HL-60/S4 (cell line): ENCODE results near the gene PILRB.
"Not testable (repeated sequence)": the region's sequence is repeated elsewhere in the genome, so short reads cannot be mapped to it uniquely, and the experiment has no call there.

ENCODE experiments used
- in situ Hi-C: fragments of 300-500 bp; cut with MboI; formaldehyde crosslinking; loops from 2 replicates; pipeline ENCODE4 v1.14.3; 2022; ENCODE audit warnings: low sequenced_read_pairs

PILRB gene

DNA sequence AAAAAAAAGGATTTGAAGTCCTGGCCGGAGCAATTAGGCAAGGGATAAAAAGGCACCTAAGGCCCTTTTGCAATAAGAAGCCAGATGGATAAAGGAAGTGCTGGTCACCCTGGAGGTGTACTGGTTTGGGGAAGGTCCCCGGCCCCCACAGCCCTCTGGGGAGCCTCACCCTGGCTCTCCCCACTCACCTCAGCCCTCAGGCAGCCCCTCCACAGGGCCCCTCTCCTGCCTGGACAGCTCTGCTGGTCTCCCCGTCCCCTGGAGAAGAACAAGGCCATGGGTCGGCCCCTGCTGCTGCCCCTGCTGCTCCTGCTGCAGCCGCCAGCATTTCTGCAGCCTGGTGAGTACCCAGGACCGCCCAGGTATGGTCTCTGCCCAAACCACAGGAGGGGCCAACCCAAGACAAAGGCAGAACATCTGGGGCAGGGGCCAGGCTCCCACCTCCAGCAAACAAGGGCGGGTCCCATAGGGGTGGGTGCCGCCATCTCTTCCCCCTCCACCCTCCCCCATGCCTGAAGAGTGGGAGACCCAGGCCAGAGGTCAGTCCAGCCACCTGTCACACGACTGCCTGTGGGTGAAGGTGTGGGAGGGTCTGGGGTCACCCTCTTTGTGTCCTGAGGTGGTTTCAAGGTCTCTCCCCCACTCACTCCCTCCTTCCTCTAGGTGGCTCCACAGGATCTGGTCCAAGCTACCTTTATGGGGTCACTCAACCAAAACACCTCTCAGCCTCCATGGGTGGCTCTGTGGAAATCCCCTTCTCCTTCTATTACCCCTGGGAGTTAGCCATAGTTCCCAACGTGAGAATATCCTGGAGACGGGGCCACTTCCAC, at the start of gene PILRB:
TSS of gene PILRB (plus strand) at position 91 of the 830 bp plus-strand sequence. CDS start at position 277, 186 bp downstream.
- in situ Hi-C loops, result no loop called here

DNA sequence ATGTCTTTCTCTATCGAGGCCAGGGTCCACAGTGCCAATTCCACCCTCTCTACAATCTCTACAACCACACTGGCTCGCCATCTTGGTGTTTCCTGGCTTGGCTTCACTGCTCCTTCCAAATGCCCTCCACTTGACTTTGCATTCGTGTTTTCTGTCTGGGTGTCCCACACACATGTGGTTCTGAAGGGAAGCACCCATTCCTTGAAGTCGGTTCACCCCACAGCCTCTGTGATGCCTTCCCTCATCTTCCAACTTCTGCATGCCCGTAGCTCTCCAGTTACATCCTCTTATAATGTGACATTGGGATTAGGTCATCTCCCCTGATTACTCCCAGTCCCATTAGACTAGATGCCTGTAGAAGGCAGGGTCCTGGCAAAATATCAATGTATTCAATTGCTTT, 39.6 kb upstream of the PILRB start:
- in situ Hi-C loops, result not testable (repeated sequence)

DNA sequence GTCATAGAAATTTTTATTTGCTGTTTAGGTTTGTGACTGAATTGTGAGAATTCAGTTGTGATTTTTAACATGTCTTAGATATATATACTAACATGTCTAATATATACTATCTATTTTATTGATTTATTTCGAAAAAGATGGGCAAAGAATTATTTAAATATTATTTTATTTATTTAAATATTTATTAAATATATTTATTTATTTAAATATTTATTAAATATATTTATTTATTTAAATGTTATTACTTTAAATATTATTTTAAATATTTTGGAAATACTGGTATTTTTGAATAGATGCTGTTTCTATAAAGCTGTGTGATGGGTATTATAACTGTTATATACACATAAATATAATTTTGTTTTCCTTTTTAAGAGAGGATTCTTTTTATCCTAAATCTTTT, 36.3 kb upstream of the PILRB start:
- in situ Hi-C loops, result not testable (repeated sequence)

DNA sequence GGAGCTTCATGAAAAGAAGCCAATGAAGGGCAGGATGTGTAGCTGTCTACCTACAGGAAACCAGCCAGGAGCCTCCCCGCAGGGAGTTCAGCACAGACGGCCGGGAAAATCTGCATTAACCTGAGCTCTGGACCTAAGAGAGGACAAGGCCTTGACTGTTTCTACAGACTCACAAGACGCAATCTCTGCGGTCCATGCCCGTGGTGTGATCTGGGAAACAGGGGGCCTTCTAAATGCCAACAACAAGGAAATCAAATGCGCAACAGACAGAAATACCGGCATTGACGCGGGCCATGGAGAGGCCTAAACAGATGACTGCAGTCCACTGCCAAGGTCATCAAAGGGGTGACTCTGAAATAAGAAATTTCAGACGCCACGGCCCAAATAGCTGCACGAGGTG, 33.7 kb upstream of the PILRB start:
- in situ Hi-C loops, result not testable (repeated sequence)

DNA sequence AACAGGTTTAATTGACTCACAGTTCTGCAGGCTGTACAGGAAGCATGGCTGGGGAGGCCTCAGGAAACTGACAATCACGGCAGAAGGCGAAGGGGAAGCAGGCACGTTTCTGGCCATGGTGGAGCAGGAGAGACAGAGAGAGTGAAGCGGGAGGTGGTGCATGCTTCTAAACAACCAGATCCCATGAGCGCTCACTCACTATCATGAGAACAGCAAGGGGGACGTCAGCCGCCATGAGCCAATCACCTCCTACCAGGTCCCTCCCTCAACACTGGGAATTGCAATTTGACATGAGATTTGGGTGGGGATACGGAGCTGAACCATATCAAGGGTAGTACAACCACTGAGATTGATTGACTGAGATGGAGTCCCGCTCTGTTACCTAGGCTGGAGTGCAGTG, 32.2 kb upstream of the PILRB start:
- in situ Hi-C loops, result not testable (repeated sequence)

DNA sequence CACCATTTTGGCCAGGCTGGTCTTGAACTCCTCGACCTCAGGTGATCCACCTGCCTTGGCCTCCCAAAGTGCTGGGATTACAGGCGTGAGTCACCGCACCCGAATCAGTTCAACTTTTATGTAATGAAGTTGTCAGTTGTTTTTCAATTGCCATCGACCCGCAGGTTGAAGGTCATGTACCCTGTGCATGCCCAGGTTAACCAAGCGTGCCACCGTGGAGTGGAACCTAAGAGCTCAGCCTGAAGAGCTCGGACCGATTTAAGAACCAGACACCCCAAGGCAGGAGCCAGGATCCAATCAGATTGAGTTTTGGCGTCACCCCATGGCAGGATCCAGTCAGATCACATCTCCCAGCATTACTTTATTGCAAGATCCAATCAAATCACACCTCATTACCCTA, 31.0 kb upstream of the PILRB start:
- in situ Hi-C loops, result not testable (repeated sequence)

DNA sequence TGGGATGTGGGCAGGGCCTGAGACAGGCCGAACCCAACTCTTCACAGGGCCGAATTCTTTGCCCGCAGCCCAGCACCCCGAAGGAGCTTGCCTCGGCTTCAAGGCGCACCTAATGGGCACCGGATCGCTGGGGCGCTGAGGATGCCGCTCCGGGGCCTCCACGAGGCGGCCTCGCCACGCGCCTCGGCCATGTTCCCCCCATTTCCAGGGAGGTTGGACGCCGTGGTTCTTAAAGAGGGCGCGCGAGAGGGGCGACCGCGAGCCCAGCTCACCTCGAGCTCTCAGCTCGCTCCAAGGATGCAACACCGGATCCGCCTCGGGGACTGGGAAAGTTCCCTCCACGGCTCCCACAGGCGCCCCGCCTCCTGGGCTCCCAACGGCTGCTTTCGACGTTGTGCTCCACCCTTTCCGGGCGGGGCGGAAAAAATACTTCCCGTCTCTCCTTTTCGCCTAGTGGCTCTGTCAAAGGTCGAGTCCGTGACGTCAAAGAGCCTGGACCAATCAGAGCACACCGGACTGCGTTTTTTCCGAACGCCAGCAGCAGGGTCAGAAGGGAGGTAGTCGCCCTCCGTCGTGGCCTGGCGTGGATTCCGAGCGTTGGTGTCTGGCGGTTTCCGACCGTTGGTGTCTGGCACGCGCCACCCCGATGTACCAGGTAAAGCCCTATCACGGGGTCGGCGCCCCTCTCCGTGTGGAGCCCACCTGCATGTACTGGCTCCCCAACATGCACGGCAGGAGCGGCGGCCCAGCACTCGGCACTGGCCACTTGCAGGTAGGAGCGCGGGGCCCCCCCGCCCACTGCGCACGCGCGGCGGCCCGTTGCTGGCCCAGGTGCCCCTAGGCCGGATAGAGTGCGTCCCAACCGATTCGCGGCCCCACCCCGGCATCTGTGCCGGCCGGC, 22.1 kb upstream of the PILRB start:
- in situ Hi-C loops, result not testable (repeated sequence)

DNA sequence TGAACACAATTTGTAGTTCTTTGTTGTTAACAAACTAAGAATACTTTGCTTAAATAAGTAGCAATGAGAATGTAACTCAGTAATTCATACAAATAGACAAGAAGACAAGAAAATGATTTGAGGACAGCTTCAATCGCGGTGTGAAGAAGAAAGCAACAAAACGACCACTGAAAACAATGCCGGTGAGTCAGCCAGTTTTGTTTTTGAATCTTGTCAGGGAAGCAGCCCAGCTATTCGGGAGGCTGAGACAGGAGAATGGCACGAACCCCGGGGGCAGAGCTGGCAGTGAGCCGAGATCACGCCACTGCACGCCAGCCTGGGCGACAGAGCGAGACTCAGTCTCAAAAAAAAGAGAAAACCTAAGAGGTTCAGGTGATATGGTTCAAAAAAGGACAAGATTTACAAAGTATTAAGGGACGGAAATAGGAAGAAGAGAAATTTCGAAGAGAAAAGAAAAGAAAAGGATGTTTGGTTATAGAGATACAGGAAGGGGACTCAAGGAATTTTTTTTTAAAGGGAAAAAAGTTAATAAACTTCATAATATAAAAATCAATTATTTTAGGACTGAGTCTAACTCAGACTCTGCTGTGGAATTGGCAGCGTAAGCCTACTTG, 19.7 kb upstream of the PILRB start:
- in situ Hi-C loops, result not testable (repeated sequence)

DNA sequence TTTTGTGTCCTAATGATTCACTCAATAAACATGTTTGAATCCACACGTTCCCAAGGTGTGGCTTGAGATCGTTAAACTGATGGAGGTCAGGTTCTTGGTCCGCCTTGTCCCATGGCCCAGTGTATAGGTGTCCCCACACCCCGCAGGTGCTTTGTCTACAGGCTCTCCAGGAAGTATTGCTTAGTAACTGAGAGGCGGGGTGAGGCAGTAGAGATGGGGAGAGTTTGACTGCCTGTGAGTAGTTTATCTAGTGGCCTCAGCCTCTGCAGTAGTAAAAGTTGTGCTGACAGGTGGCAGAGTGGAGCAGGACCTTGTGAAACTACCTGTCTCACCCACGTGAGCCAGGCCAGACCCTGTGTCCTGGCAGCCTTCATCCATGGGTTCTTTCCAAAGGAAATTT, 16.6 kb upstream of the PILRB start:
- in situ Hi-C loops, result not testable (repeated sequence)

DNA sequence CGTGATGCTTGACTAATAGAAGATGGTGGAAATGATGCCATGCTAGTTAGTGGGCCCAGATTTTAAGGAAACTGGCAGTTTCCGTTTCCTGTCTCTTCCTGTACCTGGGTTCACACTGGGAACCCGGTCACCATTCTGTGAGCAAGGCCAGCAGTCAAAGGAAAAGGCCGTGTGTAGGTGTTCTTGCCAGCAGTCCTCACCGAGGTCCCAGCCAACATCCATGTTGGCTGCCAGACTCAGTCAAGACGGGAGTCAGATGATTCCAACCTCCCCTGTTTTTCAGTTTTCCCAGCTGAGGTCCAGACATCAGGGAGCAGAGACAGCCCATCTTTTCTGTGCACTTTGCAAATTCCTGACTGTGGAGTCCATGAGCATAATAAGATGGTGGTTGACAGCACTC, 15.2 kb upstream of the PILRB start:
- in situ Hi-C loops, result no loop called here

DNA sequence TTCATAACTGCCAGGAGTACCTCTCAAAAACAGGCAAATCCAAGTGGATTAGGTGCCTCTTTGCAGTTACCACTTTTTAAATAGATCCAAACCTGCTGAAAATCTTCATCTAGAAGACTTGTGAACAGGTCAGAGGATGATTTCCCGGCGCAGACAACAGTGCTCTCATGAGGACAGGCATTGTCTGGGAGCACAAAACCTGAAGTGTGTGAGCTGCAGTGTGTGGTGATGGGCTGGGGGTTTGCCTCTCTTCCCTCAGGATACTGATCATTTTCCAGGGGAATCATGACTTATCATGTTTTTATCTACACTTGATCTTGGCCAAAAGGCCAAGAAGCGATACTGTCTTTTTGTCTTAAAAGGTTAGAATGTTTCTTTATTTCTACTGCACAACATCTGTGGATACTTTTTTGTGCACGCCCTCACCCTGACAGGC, 13.8 kb upstream of the PILRB start:
- in situ Hi-C loops, result not testable (repeated sequence)

DNA sequence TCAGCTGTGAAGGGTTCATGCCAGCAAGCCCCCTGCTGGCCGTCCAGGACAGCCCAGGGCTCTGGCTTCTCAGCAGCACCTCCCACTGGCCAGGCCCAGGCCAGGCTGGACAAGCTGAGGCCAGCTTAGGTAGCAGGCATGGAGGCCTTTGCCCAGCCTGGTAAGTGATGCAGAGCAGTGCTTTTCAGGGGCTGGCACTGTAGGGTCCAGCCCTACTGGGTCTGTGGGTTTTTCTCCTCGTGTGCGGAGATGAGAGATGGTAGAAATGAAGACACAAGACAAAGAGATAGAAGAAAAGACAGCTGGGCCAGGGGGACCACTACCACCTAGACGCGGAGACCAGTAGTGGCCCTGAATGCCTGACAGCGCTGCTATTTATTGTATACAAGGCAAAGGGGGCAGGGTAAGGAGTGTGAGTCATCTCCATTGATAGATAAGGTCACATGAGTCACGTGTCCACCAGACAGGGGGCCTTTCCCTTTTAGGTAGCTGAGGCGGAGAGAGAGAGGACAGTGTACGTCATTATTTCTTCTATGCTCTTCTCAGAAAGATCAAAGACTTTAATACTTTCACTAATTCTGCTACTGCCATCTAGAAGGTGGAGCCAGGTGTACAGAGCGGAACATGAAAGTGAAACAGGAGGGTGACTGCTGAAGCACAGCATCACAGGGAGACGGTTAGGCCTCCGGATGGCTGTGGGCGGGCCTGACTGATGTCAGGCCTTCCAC, 13.2 kb upstream of the PILRB start:
- in situ Hi-C loops, result not testable (repeated sequence)

DNA sequence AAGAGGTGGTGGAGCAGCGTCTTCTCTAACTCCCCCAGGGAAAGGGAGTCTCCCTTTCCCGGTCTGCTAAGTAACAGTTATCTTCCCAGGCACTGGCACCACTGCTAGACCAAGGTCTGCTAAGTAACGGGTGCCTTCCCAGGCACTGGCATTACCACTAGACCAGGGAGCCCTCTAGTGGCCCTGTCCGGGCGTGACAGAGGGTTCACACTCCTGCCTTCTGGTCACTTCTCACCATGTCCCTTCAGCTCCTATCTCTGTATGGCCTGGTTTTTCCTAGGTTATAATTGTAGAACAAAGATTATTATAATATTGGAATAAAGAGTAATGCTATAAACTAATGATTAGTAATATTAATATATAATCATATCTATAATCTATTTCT, 12.6 kb upstream of the PILRB start:
- in situ Hi-C loops, result not testable (repeated sequence)

DNA sequence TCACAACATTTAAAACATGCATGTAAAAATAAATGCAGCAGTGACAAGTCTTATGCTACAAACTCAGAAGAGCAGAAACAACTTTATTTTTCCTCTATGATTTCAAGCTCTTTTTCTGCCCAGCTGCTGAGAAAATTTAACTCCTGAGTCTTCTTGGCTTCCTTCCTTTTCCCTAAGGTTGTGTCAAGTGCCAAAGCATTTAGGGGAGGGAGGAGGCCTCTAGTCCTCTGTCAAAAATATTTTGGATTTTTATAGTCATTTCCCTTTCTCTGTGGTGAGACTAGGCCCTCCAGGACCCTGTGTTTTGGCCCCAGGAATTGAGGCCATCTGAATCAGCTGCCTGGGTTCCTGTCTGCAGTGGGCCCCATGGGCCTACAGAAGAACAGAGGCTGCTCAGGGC, 11.0 kb upstream of the PILRB start:
- in situ Hi-C loops, result no loop called here

DNA sequence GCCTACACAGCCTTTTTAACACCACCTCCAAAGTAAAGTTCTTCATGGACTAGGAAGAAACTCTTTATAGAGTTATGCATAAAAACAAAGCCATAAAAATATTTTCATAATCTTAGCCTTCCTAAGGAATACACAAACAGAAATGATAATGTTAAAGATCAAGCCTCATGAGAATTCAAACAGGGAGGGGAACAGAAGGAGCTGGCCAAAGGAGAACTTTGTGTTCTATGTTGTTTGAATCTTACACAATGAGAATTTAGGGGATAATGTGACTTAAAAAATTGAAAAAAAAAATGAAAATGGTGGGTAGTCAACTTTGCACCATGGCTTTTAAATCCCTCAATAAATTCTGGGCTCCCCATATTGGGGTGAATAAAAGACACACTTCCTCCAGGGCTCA, 9.1 kb upstream of the PILRB start:
- in situ Hi-C loops, result no loop called here

DNA sequence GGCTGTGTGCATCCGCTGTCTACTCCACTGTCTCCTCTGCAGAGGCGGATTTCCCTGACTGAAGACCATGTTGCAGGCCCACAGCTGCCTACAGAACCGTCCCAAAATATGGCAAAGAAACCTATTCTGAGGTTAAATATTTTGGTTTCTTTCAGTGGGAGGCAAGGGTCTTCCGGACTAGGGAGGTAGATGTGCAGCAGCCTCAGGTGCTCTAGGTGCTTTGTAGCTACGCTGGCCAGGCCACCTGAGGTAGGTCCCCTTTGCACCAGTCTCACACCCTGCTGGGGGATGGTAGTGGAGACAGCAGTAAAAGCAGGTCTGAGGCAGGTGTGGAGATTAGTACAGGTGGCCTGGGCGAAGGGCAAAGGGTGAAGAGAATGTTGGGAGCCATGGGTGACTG, 8.2 kb upstream of the PILRB start:
- in situ Hi-C loops, result no loop called here

DNA sequence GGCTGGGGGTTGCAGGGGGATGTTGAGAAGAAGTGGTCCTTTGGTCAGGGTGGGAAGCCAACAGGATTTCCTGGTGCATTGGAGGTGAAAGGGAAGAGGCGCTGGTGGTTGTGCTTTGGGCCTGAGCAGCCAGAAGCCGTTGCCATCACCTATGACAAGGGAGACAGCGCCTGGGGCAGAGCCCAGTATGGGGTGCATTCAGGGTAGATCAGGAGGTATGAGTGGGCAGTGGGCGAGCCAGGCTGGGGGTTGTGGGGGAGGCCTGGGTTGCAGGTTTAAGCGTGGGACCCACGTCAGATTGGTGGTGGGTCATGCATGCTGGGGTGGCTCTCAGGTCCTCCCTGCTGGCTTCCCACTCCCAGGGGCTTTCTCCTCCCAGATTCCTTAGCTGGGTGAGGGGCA, 6.3 kb upstream of the PILRB start:
- in situ Hi-C loops, result no loop called here

DNA sequence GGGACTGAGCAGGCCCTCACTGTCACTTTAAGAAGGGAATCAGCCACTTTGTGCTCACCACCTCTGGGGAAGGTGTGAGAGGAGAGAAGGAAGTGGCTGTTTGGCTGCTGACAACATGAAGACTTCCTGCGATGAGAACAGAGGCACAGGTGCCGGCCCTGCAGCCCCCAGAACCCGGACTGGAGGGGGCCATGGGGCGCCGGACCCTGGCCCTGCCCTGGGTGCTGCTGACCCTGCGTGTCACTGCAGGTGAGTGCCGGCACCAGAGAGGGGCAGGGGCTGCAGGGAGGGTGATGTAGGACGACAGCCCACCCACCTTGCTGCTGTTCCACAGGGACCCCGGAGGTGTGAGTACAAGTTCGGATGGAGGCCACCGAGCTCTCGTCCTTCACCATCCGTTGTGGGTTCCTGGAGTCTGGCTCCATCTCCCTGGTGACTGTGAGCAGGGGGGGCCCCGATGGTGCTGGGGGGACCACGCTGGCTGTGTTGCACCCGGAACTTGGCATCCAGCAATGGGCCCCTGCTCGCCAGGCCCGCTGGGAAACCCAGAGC, 5.6 kb upstream of the PILRB start:
- in situ Hi-C loops, result not testable (repeated sequence)

DNA sequence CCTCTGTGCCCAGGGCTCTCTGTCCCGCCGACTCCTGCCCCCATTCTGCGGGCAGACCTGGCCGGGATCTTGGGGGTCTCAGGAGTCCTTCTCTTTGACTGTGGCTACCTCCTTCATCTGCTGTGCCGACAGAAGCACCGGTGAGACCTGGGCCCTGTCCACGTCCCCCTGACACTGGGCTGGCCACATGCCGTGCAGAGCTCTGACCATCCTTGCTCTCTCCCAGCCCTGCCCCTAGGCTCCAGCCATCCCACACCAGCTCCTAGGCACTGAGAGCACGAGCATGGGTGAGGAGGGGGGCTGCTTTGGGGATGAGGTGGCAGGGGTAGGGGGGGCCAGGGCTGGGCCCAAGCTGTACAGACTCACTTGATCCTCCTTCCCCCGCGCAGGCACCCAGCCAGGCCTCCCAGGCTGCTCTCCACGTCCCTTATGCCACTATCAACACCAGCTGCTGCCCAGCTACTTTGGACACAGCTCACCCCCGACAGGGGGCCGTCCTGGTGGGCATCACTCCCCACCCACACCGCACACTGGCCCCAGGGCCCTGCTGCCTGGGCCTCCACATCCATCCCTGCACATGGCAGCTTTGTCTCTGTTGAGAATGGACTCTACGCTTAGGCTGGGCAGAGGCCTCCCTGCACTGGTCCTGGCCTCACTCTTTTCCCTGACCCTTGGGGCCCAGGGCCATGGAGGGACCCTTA, 4.8 kb upstream of the PILRB start:
- in situ Hi-C loops, result no loop called here
